Fibroblast of lung (primary cell): ENCODE results near the gene RIPK1. TPM values are rescaled to one million over a fixed set of nuclear protein-coding genes. Genes with fewer than 3 reads are reported as not detected.

Experiments used
- DNase-seq, 2 donors: peaks; one replicate each; pipeline versions ENCODE4 v3.0.0 to v3.0.0-alpha.2; 2010; ENCODE audit warnings: low read depth in 2 of 2
- H2AFZ ChIP-seq: 2 replicates; pipeline ENCODE4 v1.5.1; 2012; ENCODE audit warnings: low read length, control low read depth, inconsistent platforms
- H3K27ac ChIP-seq: 2 replicates; pipeline ENCODE4 v1.5.1; 2011; ENCODE audit warnings: low read length, control low read depth; ENCODE audit not compliant: insufficient read depth
- H3K27me3 ChIP-seq: 2 replicates; pipeline ENCODE4 v1.5.1; 2011; ENCODE audit warnings: mild to moderate bottlenecking, low read length; ENCODE audit not compliant: control insufficient read depth, insufficient read depth
- H3K36me3 ChIP-seq: 2 replicates; pipeline ENCODE4 v1.5.1; 2011; ENCODE audit warnings: low read length; ENCODE audit not compliant: control insufficient read depth, insufficient read depth
- H3K4me1 ChIP-seq: 2 replicates; pipeline ENCODE4 v1.5.1; 2011; ENCODE audit warnings: low read length; ENCODE audit not compliant: control insufficient read depth, insufficient read depth; ENCODE audit errors: extremely low read depth
- H3K4me2 ChIP-seq: 2 replicates; pipeline ENCODE4 v1.5.1; 2011; ENCODE audit warnings: low read length, control low read depth; ENCODE audit not compliant: insufficient read depth; ENCODE audit errors: extremely low read depth
- H3K4me3 ChIP-seq, 4 experiments: fragments of 200-600 bp in 1 of 4; sonication (generic) in 1 of 4; replicated peaks in 1 of 4; 2 replicates each; pipeline ENCODE4 v1.5.1; 2011 to 2016; ENCODE audit warnings: low read length in 4 of 4, low read depth in 3 of 4, mild to moderate bottlenecking in 3 of 4, control low read depth in 2 of 4, inconsistent platforms in 1 of 4, mixed read lengths in 1 of 4; ENCODE audit not compliant: insufficient read depth in 1 of 4; ENCODE audit errors: control extremely low read depth in 1 of 4
- H3K79me2 ChIP-seq: 2 replicates; pipeline ENCODE4 v1.5.1; 2012; ENCODE audit warnings: mild to moderate bottlenecking, low read length, inconsistent platforms; ENCODE audit not compliant: control insufficient read depth, insufficient read depth
- H3K9ac ChIP-seq: 2 replicates; pipeline ENCODE4 v1.5.1; 2011; ENCODE audit warnings: mild to moderate bottlenecking, low read length, control low read depth; ENCODE audit not compliant: insufficient read depth
- H3K9me3 ChIP-seq: 2 replicates; pipeline ENCODE4 v1.5.1; 2012; ENCODE audit warnings: low read depth, low read length; ENCODE audit not compliant: control insufficient read depth, insufficient read depth
- H4K20me1 ChIP-seq: 2 replicates; pipeline ENCODE4 v1.5.1; 2011; ENCODE audit warnings: low read length; ENCODE audit not compliant: control insufficient read depth, insufficient read depth; ENCODE audit errors: extremely low read depth
- EZH2 ChIP-seq: IDR thresholded peaks from 2 replicates; pipeline ENCODE4 v1.5.1; 2012; ENCODE audit warnings: low read length, control low read depth, mild to moderate bottlenecking; ENCODE audit errors: missing control alignments
- polyA plus RNA-seq, 2 donors: library from polyadenylated mRNA; depleted of rRNA in 1 of 2; stranded (reverse) in 1 of 2; unstranded in 1 of 2; fragments of >200 nt; gene quantifications; 2 replicates each; pipeline ENCODE4 v1.2.1, GENCODE V29; 2011 to 2012; ENCODE audit warnings: missing spikeins in 1 of 2
- total RNA-seq: library from RNA; depleted of rRNA; stranded (reverse); fragments of >200 nt; gene quantifications from 2 replicates; pipeline ENCODE4 v1.2.1, GENCODE V29; 2014
- TF ChIP-seq, protein P1 (sequence below), 2 donors: IDR thresholded peaks in 1 of 2; conservative IDR thresholded peaks in 1 of 2; 1 replicate in 1 of 2; 2 replicates in 1 of 2; pipeline ENCODE4 v1.5.1; 2011 to 2012; ENCODE audit warnings: low read length in 2 of 2, control low read depth in 1 of 2, inconsistent platforms in 1 of 2, low read depth in 1 of 2, mild to moderate bottlenecking in 1 of 2

Gene RIPK1
- total and polyA plus RNA-seq, 2 donors (not counting 1 experiment from before 2014, with no cell fraction given), result 22.1 to 29.3 TPM

DNA sequence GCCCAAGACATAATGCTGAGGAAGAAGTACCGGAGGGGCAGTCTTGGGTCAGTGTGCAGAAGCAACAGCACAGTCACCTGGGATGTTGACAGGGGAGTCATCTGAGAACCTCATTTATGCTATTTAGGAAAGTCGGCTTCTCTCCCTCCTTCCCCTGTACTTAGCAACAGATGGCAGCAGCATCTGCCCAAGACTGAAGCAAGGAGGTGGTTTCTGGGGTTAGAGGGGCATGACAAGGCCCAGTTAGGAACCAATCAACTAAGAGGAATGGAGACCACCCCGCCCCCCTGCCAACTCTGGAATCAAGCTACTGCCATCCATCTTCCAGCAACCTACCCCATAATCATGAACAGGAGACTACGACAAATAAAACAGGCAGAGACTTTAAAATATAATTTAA is 21.7 kb downstream of the RIPK1 start:
- Histone ChIP-seq H3K36me3 (peaks cover 7% of the 10 kb centered on the region), H2AFZ (no peak overlapping the region), H3K9me3 (no peaks in the 10 kb centered on the region), H4K20me1 (no peaks in the 10 kb centered on the region), H3K27me3 (no peaks in the 10 kb centered on the region), H3K79me2 (no peaks in the 10 kb centered on the region), H3K9ac (no peak overlapping the region), H3K27ac (no peak overlapping the region), H3K4me3 (no peak overlapping the region), H3K4me1 (no peaks in the 10 kb centered on the region), H3K4me2 (no peak overlapping the region)
- no peak for DNase-seq
- TF ChIP-seq, protein P1, sequence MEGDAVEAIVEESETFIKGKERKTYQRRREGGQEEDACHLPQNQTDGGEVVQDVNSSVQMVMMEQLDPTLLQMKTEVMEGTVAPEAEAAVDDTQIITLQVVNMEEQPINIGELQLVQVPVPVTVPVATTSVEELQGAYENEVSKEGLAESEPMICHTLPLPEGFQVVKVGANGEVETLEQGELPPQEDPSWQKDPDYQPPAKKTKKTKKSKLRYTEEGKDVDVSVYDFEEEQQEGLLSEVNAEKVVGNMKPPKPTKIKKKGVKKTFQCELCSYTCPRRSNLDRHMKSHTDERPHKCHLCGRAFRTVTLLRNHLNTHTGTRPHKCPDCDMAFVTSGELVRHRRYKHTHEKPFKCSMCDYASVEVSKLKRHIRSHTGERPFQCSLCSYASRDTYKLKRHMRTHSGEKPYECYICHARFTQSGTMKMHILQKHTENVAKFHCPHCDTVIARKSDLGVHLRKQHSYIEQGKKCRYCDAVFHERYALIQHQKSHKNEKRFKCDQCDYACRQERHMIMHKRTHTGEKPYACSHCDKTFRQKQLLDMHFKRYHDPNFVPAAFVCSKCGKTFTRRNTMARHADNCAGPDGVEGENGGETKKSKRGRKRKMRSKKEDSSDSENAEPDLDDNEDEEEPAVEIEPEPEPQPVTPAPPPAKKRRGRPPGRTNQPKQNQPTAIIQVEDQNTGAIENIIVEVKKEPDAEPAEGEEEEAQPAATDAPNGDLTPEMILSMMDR (conservative IDR thresholded peaks at IDR 0.05 in 1 of 2, IDR thresholded peaks at IDR 0.05 in 1 of 2; ENCODE audit: low read depth in 1 of 2, low read length in 2 of 2), result no peak
- no peak for TF ChIP-seq EZH2

DNA sequence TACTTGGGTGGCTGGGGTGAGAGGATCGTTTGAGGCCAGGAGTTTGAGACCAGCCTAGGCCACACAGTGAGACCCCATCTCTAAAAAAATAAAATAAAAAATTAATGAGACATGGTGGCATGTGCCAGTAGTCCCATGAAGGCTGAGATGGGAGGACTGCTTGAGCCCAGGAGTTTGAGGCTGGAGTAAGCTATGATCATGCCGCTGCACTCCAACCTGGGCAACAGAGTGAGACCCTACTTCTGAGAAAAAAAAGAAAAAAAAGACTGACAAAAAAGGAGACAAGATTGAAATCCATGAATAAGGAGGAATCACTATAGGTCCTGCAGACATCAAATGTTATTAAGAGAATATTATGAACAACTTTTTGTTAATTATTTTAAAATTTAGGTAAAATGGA is 26.5 kb downstream of the RIPK1 start:
- H3K9me3 ChIP-seq, result no peaks in the 10 kb centered on the region
- H3K27ac ChIP-seq, result no peak overlapping the region
- no peak for DNase-seq
- H3K79me2 ChIP-seq, result no peaks in the 10 kb centered on the region
- H3K27me3 ChIP-seq, result no peaks in the 10 kb centered on the region
- no peak overlapping the region for H2AFZ ChIP-seq
- H3K4me2 ChIP-seq, result no peak overlapping the region
- TF ChIP-seq, protein P1 (conservative IDR thresholded peaks at IDR 0.05 in 1 of 2, IDR thresholded peaks at IDR 0.05 in 1 of 2; ENCODE audit: low read depth in 1 of 2, low read length in 2 of 2), result no peak
- TF ChIP-seq EZH2, result no peak
- H3K9ac ChIP-seq, result no peak overlapping the region
- no peaks in the 10 kb centered on the region for H4K20me1 ChIP-seq
- H3K36me3 ChIP-seq, result peaks cover 7% of the 10 kb centered on the region
- H3K4me3 ChIP-seq, result no peak overlapping the region
- H3K4me1 ChIP-seq, result no peaks in the 10 kb centered on the region

DNA sequence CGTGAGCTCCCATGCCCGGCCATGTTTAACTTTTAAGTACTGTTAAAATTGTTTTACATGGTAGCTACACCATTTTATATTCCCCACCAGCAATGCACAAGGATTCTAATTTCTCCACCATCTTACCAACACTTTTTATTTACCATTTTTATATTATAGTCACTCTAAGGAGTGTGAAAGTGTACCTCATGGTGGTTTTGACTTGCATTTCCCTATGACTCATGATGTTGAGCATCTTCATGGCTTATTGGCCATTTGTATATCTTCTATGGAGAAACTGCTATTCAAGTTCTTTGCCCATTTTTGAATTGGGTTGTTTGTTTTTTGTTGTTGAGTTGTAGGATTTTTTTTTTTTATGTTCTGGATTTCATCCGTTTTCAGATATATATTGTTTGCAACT is 34.6 kb downstream of the RIPK1 start:
- no peak overlapping the region for H3K4me2 ChIP-seq
- H3K27ac ChIP-seq, result no peak overlapping the region
- no peaks in the 10 kb centered on the region for H3K27me3 ChIP-seq
- no peaks in the 10 kb centered on the region for H3K9me3 ChIP-seq
- no peak for DNase-seq
- H4K20me1 ChIP-seq, result no peaks in the 10 kb centered on the region
- no peaks in the 10 kb centered on the region for H3K4me1 ChIP-seq
- H3K9ac ChIP-seq, result no peak overlapping the region
- H3K79me2 ChIP-seq, result no peaks in the 10 kb centered on the region
- H2AFZ ChIP-seq, result no peak overlapping the region
- TF ChIP-seq EZH2, result no peak
- TF ChIP-seq, protein P1 (conservative IDR thresholded peaks at IDR 0.05 in 1 of 2, IDR thresholded peaks at IDR 0.05 in 1 of 2; ENCODE audit: low read depth in 1 of 2, low read length in 2 of 2), result no peak
- H3K4me3 ChIP-seq, result no peak overlapping the region
- H3K36me3 ChIP-seq, result peaks cover 14% of the 10 kb centered on the region
